Lower lobe of right lung (tissue), 2 donors: ENCODE measurements around the gene CAMK1G. TPM values are rescaled to one million over a fixed set of nuclear protein-coding genes. Genes with fewer than 3 reads are reported as not detected.
A peak's percentile ranks its signal among the peaks of the same experiment; 100 is the strongest.

ENCODE experiments used
- ATAC-seq, 2 donors: fragments of 200-7000 bp; cut with Tn5 transposase; one replicate each; pipeline ENCODE4 v1.9.1; 2020 to 2022; ENCODE audit warnings: mild to moderate bottlenecking in 2 of 2, moderate library complexity in 2 of 2
- DNase-seq: peaks from one replicate; pipeline ENCODE4 v3.0.0-alpha.2; 2020
- H3K27ac ChIP-seq: fragments of 200-600 bp; one replicate; pipeline ENCODE4 v1.8.0; 2022
- H3K27me3 ChIP-seq: fragments of 200-600 bp; one replicate; pipeline ENCODE4 v1.8.0; 2022; ENCODE audit warnings: low read depth
- H3K36me3 ChIP-seq: fragments of 200-600 bp; one replicate; pipeline ENCODE4 v1.8.0; 2022; ENCODE audit warnings: mild to moderate bottlenecking
- H3K4me1 ChIP-seq: fragments of 200-600 bp; one replicate; pipeline ENCODE4 v1.8.0; 2022
- H3K4me3 ChIP-seq: fragments of 200-600 bp; one replicate; pipeline ENCODE4 v1.8.0; 2022; ENCODE audit warnings: mild to moderate bottlenecking
- H3K9me3 ChIP-seq: fragments of 200-600 bp; one replicate; pipeline ENCODE4 v1.8.0; 2022
- CTCF ChIP-seq: fragments of 200-600 bp; IDR thresholded peaks from one replicate; pipeline ENCODE4 v1.8.0; 2022; ENCODE audit warnings: antibody characterized with exemption, mild to moderate bottlenecking
- intact Hi-C: fragments of 100-400 bp; cut with DNase I; formaldehyde crosslinking; loops from one replicate; pipeline ENCODE4 v1.11.0; 2022
- total RNA-seq: library from RNA; stranded (reverse); fragmentation: NEBNext Ultra II Directional; extraction: Animal tissue kit (Norgen Biotek cat#: 25700); gene quantifications from one replicate; pipeline ENCODE4 v1.2.1, GENCODE V29; 2021
- donor health status: DM: no; HTN: yes; CAD: no; lungs with severe emphysema.

The CAMK1G gene
- total RNA-seq, 1 donor from 2014 or later: 0.56 TPM

- H3K36me3 ChIP-seq: no peaks in the 10 kb centered on the region
- no peaks in the 10 kb centered on the region for H3K4me1 ChIP-seq
- no peak for TF ChIP-seq CTCF
- no peak for DNase-seq
- H3K27me3 ChIP-seq: peaks cover 5% of the 10 kb centered on the region
- H3K4me3 ChIP-seq: no peak overlapping the region
- intact Hi-C loops: no loop called here
- H3K9me3 ChIP-seq: no peaks in the 10 kb centered on the region
- no peak for ATAC-seq
- H3K27ac ChIP-seq: no peak overlapping the region
Observed at GRCh38 chr1:209598227-209598626, 14.7 kb downstream of the CAMK1G start.

- ATAC-seq (no peak), DNase-seq (no peak)
- Histone ChIP-seq H3K27me3 (peaks cover 5% of the 10 kb centered on the region), H3K4me1 (no peaks in the 10 kb centered on the region), H3K4me3 (no peak overlapping the region), H3K36me3 (no peaks in the 10 kb centered on the region), H3K9me3 (no peaks in the 10 kb centered on the region), H3K27ac (no peak overlapping the region)
- TF ChIP-seq CTCF: no peak
- intact Hi-C loops: no loop called here
Observed at GRCh38 chr1:209600541-209600940, 17.0 kb downstream of the CAMK1G start.

GRCh38 chr1:209601809-209602657, 18.5 kb downstream of the CAMK1G start:
- TF ChIP-seq CTCF: peak; percentile 59
- H3K36me3 ChIP-seq: no peaks in the 10 kb centered on the region
- intact Hi-C loops: no loop called here
- H3K27me3 ChIP-seq: peaks cover 5% of the 10 kb centered on the region
- DNase-seq: no peak
- peak; percentile 73 to 83 for ATAC-seq
- no peak overlapping the region for H3K4me3 ChIP-seq
- no peak overlapping the region for H3K27ac ChIP-seq
- no peaks in the 10 kb centered on the region for H3K9me3 ChIP-seq
- H3K4me1 ChIP-seq: no peaks in the 10 kb centered on the region

GRCh38 chr1:209603877-209604276, 20.4 kb downstream of the CAMK1G start:
- Histone ChIP-seq H3K4me3 (no peak overlapping the region), H3K9me3 (no peaks in the 10 kb centered on the region), H3K27ac (no peak overlapping the region), H3K27me3 (peaks cover 3% of the 10 kb centered on the region), H3K4me1 (no peaks in the 10 kb centered on the region), H3K36me3 (no peaks in the 10 kb centered on the region)
- ATAC-seq (no peak), DNase-seq (no peak)
- TF ChIP-seq CTCF: no peak
- intact Hi-C loops: no loop called here

DNA sequence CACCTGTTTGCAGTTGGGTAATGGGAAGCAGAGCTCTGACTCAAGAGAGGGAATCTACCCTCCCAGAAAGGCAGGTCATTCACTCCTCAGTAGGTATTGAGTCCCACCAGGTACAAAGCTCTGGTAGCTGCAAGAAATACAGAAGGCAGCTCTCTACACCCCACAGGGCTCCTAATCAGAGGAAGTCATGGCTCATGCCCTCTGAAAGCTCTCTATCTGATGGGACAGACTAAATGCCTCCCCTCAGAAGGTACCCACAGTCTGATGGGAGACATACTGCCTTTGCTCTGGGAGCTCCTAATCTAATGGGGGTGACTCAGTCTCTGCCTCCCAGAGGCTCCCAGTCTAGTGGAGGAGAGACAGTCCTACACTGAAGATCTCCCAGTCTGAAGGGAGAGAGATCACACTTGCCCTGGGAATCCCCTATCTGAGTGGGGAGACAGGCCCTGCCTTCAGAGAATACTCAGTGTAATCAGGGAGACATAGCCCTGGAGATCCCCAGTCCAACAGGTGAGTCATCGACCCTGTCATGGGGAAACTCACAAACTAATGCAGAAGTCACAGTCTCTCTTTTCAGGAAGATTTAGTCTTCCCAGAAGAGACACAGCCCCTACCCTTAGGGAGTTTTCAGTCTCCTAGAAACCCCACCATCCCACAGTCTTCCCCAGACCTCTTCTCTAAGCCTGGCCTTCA, 23.7 kb downstream of the CAMK1G start:
- Histone ChIP-seq H3K27me3 (no peaks in the 10 kb centered on the region), H3K4me1 (no peaks in the 10 kb centered on the region), H3K27ac (no peak overlapping the region), H3K4me3 (no peak overlapping the region), H3K9me3 (no peaks in the 10 kb centered on the region), H3K36me3 (no peaks in the 10 kb centered on the region)
- intact Hi-C loops: no loop called here
- TF ChIP-seq CTCF: no peak
- ATAC-seq (no peak), DNase-seq (no peak)
